Thyroid gland (tissue), 4 donors: ENCODE results near the gene LDB3.

ENCODE experiments used
- CTCF ChIP-seq, 6 experiments: fragments of 200-600 bp in 3 of 6; fragments of 450-650 bp in 3 of 6; sonication (generic) in 3 of 6; IDR thresholded peaks; one replicate each; pipeline ENCODE4 v1.5.1; 2016 to 2019; ENCODE audit warnings: antibody characterized with exemption in 6 of 6, mild to moderate bottlenecking in 2 of 6, inconsistent platforms in 1 of 6, moderate library complexity in 1 of 6
- POLR2A ChIP-seq, 2 donors: fragments of 450-650 bp; IDR thresholded peaks; one replicate each; pipeline ENCODE4 v1.6.1; 2017; ENCODE audit warnings: antibody characterized with exemption in 2 of 2, mild to moderate bottlenecking in 2 of 2, moderate library complexity in 1 of 2

DNA sequence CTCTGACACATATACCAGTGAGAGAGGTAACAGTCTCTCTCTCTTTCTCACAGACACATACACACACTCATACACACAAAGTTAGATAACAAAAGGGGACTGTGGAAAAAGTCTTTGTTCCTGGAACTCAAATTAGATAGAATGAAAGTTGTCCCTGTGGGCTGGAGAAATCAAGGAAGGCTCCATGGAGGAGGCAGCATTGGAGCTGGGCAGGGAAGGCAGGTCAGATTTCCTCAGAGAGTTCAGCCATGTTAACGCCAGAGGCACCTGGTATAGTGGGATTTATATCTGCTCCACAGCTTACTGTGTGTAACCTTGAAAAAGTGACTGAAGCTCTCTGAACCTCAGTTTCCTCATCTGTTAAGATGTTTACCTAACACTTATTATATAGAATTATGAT lies 38.7 kb downstream of the LDB3 start:
- no peak for TF ChIP-seq CTCF (IDR thresholded peaks at IDR 0.05)
- TF ChIP-seq POLR2A (IDR thresholded peaks at IDR 0.05), result no peak
